Dermis microvascular lymphatic vessel endothelial cell (primary cell): Measurements from ENCODE around the gene YARS2. TPM values are rescaled to one million over a fixed set of nuclear protein-coding genes. Genes with fewer than 3 reads are reported as not detected.

Source experiments
- total RNA-seq: library from RNA; depleted of rRNA; stranded (reverse); fragments of >200 nt; gene quantifications from 2 replicates; pipeline ENCODE4 v1.2.1, GENCODE V29; 2014

The YARS2 gene
- total RNA-seq, 1 donor from 2014 or later, result 33.9 TPM

Other genes with a start within 250 kb of the YARS2 start
- 68.1 and 69.3 TPM in 2 replicates for gene DNM1L, start 76.6 kb downstream of the YARS2 start, total RNA-seq
- 1.3 and 4.0 TPM in 2 replicates for gene PKP2, start 140.9 kb upstream of the YARS2 start, total RNA-seq